ENCODE measurements around the gene ZNF740. TPM values are rescaled to one million over a fixed set of nuclear protein-coding genes. Genes with fewer than 3 reads are reported as not detected.

Gene ZNF740
- total RNA-seq, 1 experiment from 2014 or later, result 41.2 TPM

DNA sequence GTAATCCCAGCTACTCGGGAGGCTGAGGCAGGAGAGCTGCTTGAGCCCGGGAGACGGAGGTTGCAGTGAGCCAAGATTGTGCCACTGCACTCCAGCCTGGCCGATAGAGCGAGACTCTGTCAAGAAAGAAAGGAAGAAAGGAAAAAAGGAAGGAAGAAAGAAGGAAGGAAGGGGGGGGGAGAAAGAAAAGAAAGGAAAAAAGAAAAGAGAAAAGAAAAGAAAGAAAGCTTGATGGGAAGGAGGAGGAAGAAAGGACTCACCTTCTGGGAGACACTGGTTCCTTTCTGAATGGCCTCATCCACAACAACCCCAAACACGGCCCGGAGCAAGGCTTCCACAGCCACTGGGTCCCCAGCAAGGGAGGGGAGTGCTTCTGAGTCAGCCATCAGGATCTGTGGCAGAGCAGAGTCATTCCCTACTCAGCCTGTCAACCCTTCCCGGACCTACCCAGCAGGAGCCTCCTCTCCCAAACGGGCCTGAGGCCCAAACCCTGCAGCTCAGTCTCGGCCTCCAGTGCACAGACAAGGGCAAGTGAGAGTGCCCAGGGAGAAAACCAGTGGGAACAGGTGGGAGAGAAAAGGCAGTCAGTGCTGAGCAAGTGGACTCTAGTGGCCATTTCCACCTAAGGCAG lies 7.3 kb upstream of the ZNF740 start:
- peaks cover 26% of the 10 kb centered on the region for H3K27me3 ChIP-seq (ENCODE audit: insufficient read depth, low read length)
- H3K9me3 Mint-ChIP-seq, result no peaks in the 10 kb centered on the region; a peak in 1 of 5 replicates
- H3K9ac ChIP-seq (ENCODE audit: extremely low read depth, insufficient read length, low read length), result no peak overlapping the region

More for the DNA sequence above, 7.3 kb upstream of the ZNF740 start:
- no peak for DNase-seq
- H4K91ac ChIP-seq (ENCODE audit: insufficient read length, low read depth, low read length), result no peak overlapping the region
- H4K20me1 ChIP-seq (ENCODE audit: control insufficient read depth, insufficient read depth, insufficient read length), result no peaks in the 10 kb centered on the region
- no peak overlapping the region for H4K5ac ChIP-seq (ENCODE audit: insufficient read length, low read depth, low read length)
- H4K8ac ChIP-seq (replicated peaks; ENCODE audit: insufficient read length, low read depth, low read length), result no peak overlapping the region
- TF ChIP-seq, protein P1, sequence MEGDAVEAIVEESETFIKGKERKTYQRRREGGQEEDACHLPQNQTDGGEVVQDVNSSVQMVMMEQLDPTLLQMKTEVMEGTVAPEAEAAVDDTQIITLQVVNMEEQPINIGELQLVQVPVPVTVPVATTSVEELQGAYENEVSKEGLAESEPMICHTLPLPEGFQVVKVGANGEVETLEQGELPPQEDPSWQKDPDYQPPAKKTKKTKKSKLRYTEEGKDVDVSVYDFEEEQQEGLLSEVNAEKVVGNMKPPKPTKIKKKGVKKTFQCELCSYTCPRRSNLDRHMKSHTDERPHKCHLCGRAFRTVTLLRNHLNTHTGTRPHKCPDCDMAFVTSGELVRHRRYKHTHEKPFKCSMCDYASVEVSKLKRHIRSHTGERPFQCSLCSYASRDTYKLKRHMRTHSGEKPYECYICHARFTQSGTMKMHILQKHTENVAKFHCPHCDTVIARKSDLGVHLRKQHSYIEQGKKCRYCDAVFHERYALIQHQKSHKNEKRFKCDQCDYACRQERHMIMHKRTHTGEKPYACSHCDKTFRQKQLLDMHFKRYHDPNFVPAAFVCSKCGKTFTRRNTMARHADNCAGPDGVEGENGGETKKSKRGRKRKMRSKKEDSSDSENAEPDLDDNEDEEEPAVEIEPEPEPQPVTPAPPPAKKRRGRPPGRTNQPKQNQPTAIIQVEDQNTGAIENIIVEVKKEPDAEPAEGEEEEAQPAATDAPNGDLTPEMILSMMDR (conservative IDR thresholded peaks at IDR 0.05), result no peak
- H3K36me3 Mint-ChIP-seq (ENCODE audit: insufficient read depth in 1 of 3, low read depth in 3 of 3), result peaks cover 0 to 6% (median 0%) of the 10 kb centered on the region in 3 experiments; a peak in 1 of 7 replicates
- H3K4me1 ChIP-seq (ENCODE audit: insufficient read depth, low read length), result no peaks in the 10 kb centered on the region; the same call in 1 of the 2 replicates
- H3K4me1 Mint-ChIP-seq, result peaks cover 11 to 21% of the 10 kb centered on the region in 2 experiments
- H3K23ac ChIP-seq (ENCODE audit: insufficient read length, low read depth, low read length), result no peak overlapping the region
- no peaks in the 10 kb centered on the region for H3K79me2 ChIP-seq (ENCODE audit: insufficient read depth, low read length)
- H3K4me2 ChIP-seq (ENCODE audit: insufficient read depth, insufficient read length, low read length), result no peak overlapping the region
- H2BK15ac ChIP-seq (ENCODE audit: low read depth, low read length), result no peak overlapping the region
- peaks cover 95% of the 10 kb centered on the region for H3K27me3 Mint-ChIP-seq (ENCODE audit: low read depth)
- H3K27ac ChIP-seq (ENCODE audit: insufficient read length, low read depth, low read length), result no peak overlapping the region
- H3K56ac ChIP-seq (ENCODE audit: insufficient read length, low read depth, low read length), result no peak overlapping the region
- no peak overlapping the region for H3T11ph ChIP-seq (ENCODE audit: low read length)
- H2AK5ac ChIP-seq (ENCODE audit: insufficient read length, low read length), result no peak overlapping the region
- no peak overlapping the region for H2AFZ ChIP-seq (ENCODE audit: low read length)
- H2BK120ac ChIP-seq (ENCODE audit: low read depth, low read length, poor library complexity, severe bottlenecking), result no peak overlapping the region
- H3K4ac ChIP-seq (ENCODE audit: low read depth, low read length), result no peak overlapping the region
- no peak overlapping the region for H3K18ac ChIP-seq (ENCODE audit: insufficient read length, low read depth, low read length)
- no peak overlapping the region for H3K14ac ChIP-seq (ENCODE audit: insufficient read depth, low read length)
- no peak overlapping the region for H2BK5ac ChIP-seq (ENCODE audit: insufficient read length, low read length)
- no peak overlapping the region for H3K4me3 Mint-ChIP-seq
- H3K79me1 ChIP-seq (ENCODE audit: insufficient read depth, low read depth, low read length, poor library complexity, severe bottlenecking), result no peaks in the 10 kb centered on the region
- no peak overlapping the region for H3K27ac Mint-ChIP-seq
- H2BK12ac ChIP-seq (ENCODE audit: insufficient read length, low read depth, low read length), result no peak overlapping the region
- H3K23me2 ChIP-seq (ENCODE audit: insufficient read length, low read depth, low read length, poor library complexity, severe bottlenecking), result no peaks in the 10 kb centered on the region
- no CpG with 5 or more reads among the region's 10 CpGs for WGBS (ENCODE audit: extremely low coverage, insufficient read length, low lambda C conversion rate)
- H3K9me3 ChIP-seq (ENCODE audit: control insufficient read depth, low read depth, low read length), result no peaks in the 10 kb centered on the region
- H2BK20ac ChIP-seq (ENCODE audit: low read depth, low read length, poor library complexity, severe bottlenecking), result no peak overlapping the region
